Astrocyte of the cerebellum (primary cell): ENCODE data around the gene PPP5C.

Experiments
- DNase-seq: peaks from one replicate; pipeline ENCODE4 v3.0.0-alpha.2; 2011; ENCODE audit warnings: low read depth
- H3K4me3 ChIP-seq: 2 replicates; pipeline ENCODE4 v1.5.1; 2011; ENCODE audit warnings: mild to moderate bottlenecking, low read depth, low read length, moderate library complexity
- in situ Hi-C: cut with HindIII; loops from 2 replicates; pipeline ENCODE4 v1.10.0; 2017; ENCODE audit warnings: low sequenced_read_pairs
- TF ChIP-seq, protein P1 (sequence below): IDR thresholded peaks from 2 replicates; pipeline ENCODE4 v1.5.1; 2012; ENCODE audit warnings: low read length, low read depth, moderate library complexity, mild to moderate bottlenecking; ENCODE audit errors: missing control alignments

Gene PPP5C

GRCh38 chr19:46384396-46384795, 37.5 kb downstream of the PPP5C start:
- in situ Hi-C loops, result no loop called here
- no peak overlapping the region for H3K4me3 ChIP-seq
- TF ChIP-seq, protein P1, sequence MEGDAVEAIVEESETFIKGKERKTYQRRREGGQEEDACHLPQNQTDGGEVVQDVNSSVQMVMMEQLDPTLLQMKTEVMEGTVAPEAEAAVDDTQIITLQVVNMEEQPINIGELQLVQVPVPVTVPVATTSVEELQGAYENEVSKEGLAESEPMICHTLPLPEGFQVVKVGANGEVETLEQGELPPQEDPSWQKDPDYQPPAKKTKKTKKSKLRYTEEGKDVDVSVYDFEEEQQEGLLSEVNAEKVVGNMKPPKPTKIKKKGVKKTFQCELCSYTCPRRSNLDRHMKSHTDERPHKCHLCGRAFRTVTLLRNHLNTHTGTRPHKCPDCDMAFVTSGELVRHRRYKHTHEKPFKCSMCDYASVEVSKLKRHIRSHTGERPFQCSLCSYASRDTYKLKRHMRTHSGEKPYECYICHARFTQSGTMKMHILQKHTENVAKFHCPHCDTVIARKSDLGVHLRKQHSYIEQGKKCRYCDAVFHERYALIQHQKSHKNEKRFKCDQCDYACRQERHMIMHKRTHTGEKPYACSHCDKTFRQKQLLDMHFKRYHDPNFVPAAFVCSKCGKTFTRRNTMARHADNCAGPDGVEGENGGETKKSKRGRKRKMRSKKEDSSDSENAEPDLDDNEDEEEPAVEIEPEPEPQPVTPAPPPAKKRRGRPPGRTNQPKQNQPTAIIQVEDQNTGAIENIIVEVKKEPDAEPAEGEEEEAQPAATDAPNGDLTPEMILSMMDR, result no peak
- no peak for DNase-seq

DNA sequence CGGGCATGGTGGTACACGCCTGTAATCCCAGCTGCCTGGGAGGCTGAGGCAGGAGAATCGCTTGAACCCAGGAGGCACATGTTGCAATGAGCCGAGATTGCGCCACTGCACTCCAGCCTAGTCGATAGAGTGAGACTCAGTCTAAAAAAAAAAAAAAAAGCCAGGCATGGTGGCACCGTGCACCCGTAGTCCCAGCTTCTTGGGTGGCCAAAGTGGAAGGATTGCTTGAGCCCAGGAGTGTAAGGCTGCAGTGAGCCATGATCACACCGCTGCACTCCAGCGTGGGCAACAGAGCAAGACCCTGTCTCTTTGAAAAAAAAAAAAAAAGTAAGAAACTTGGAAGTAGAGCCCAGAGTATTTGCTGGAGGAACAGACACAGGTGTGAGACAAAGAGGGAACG, 38.7 kb downstream of the PPP5C start:
- DNase-seq, result no peak
- TF ChIP-seq, protein P1, result no peak
- in situ Hi-C loops, result no loop called here
- no peak overlapping the region for H3K4me3 ChIP-seq

GRCh38 chr19:46386151-46386550, 39.3 kb downstream of the PPP5C start:
- TF ChIP-seq, protein P1, result no peak
- H3K4me3 ChIP-seq, result no peak overlapping the region
- no peak for DNase-seq
- in situ Hi-C loops, result no loop called here

- in situ Hi-C loops, result no loop called here
- DNase-seq, result no peak
- H3K4me3 ChIP-seq, result no peak overlapping the region
- TF ChIP-seq, protein P1, result no peak
Measured at GRCh38 chr19:46386996-46387712, 40.3 kb downstream of the PPP5C start.

- no peak for DNase-seq
- in situ Hi-C loops, result no loop called here
- TF ChIP-seq, protein P1, result no peak
- no peak overlapping the region for H3K4me3 ChIP-seq
Measured at GRCh38 chr19:46387713-46388130, 40.8 kb downstream of the PPP5C start.

- no peak overlapping the region for H3K4me3 ChIP-seq
- TF ChIP-seq, protein P1, result no peak
- in situ Hi-C loops, result no loop called here
- DNase-seq, result no peak
Measured at GRCh38 chr19:46388311-46389095, 41.6 kb downstream of the PPP5C start.
